ENCODE data around the gene TAF6. TPM values are rescaled to one million over a fixed set of nuclear protein-coding genes. Genes with fewer than 3 reads are reported as not detected.

TAF6 gene
- total RNA-seq, 6 experiments from 2014 or later, result 11.1 to 27.2 (median 15.8) TPM

DNA sequence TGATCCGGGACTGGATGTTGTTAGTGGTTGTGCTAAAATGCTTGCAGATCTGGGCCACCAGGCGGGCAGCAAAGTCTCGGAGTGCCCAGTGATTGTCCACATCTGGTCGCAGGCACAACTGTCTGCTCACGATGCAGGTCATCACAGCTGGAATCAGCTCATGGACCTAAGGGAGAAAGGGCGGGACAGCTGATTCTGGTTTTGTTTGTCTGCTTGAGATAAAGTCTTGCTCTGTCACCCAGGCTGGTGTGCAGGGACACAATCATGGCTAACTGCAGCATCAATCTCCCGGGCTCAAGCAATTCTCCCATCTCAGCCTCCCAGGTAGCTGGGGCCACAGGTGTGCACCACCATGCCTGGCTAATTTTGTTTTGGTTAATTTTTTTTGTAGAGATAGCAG, 8.0 kb downstream of the TAF6 start:
- Histone ChIP-seq H3K36me3 (peaks cover 0 to 29% (median 5%) of the 10 kb centered on the region in 4 donors), H3K9me3 (no peaks in the 10 kb centered on the region), H3K4me1 (no peaks in the 10 kb centered on the region), H3K27ac (no peak overlapping the region), H3K4me3 (no peak overlapping the region), H3K27me3 (no peaks in the 10 kb centered on the region)
- ATAC-seq (no peak), DNase-seq (no peak)
- WGBS (ENCODE audit: insufficient coverage, low coverage, low lambda C conversion rate, missing lambda C conversion rate), result 80% methylated on average over 2 of the region's 7 CpGs
- TF ChIP-seq POLR2A (IDR thresholded peaks at IDR 0.05), result no peak
- TF ChIP-seq, protein P1, sequence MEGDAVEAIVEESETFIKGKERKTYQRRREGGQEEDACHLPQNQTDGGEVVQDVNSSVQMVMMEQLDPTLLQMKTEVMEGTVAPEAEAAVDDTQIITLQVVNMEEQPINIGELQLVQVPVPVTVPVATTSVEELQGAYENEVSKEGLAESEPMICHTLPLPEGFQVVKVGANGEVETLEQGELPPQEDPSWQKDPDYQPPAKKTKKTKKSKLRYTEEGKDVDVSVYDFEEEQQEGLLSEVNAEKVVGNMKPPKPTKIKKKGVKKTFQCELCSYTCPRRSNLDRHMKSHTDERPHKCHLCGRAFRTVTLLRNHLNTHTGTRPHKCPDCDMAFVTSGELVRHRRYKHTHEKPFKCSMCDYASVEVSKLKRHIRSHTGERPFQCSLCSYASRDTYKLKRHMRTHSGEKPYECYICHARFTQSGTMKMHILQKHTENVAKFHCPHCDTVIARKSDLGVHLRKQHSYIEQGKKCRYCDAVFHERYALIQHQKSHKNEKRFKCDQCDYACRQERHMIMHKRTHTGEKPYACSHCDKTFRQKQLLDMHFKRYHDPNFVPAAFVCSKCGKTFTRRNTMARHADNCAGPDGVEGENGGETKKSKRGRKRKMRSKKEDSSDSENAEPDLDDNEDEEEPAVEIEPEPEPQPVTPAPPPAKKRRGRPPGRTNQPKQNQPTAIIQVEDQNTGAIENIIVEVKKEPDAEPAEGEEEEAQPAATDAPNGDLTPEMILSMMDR (IDR thresholded peaks at IDR 0.05), result no peak
- intact Hi-C loops (cut with DNase I), result no loop called here

DNA sequence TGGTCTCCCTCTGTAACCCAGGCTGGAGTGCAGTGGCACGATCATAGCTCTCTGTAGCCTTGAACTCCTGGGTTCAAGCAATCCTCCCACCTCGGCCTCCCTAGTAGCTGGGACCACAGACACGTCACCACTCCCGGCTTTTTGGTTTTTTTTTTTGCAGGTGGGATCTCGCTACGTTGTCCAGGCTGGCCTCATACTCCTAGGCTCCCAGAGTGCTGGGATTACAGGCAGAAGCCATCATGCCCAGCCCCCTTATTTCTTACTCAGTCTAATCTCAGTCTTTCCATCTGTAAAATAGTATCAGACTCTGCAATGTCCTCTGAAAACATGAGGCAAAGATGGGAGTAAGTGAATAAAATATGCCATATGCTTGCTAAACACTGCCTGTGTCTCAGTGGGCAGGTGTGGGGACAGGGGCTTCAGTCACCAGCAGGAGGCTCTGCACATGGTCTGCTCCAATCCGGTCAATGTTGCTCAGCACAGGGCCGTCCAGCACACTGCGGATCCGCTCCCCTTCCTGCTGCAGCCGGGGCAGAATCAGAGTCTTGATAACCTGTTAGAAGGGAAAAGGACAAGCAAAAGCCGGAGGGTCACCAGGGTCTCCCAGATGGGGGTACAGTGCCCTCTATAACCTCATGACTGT, 9.5 kb downstream of the TAF6 start:
- no peak overlapping the region for H3K27ac ChIP-seq
- intact Hi-C loops (cut with DNase I), result no loop called here
- no peak overlapping the region for H3K4me3 ChIP-seq
- H3K9me3 ChIP-seq, result no peaks in the 10 kb centered on the region
- no peaks in the 10 kb centered on the region for H3K4me1 ChIP-seq
- H3K36me3 ChIP-seq, result peaks cover 0 to 29% (median 5%) of the 10 kb centered on the region in 4 donors
- DNase-seq, result no peak
- 83% methylated on average over 6 of the region's 12 CpGs for WGBS (ENCODE audit: insufficient coverage, low coverage, low lambda C conversion rate, missing lambda C conversion rate)
- no peak for ATAC-seq
- H3K27me3 ChIP-seq, result no peaks in the 10 kb centered on the region
- TF ChIP-seq POLR2A (IDR thresholded peaks at IDR 0.05), result no peak
- TF ChIP-seq, protein P1 (IDR thresholded peaks at IDR 0.05), result no peak

DNA sequence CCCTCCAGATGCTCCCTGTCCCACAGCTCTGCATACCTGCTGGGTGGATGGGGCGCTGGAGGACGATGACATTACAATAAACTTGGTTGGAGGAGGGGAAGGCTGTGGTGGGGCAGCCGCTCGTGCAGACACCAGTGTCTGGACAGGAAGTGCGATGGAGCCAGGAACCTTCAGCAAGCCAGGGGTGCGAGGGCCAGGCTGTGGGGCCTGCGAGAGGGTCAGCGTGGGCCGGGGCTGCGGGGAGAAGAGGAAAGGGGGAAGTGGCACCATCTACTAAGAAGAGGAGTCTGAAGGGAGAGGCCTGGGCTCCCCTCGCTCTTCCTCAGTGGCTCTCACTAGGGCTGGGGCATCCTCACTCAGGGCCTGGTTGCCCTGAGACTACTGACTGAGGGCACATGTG, 11.3 kb downstream of the TAF6 start:
- intact Hi-C loops (cut with DNase I), result no loop called here
- Histone ChIP-seq H3K4me1 (no peaks in the 10 kb centered on the region), H3K27ac (no peak overlapping the region), H3K4me3 (no peak overlapping the region), H3K27me3 (no peaks in the 10 kb centered on the region), H3K36me3 (peaks cover 0 to 26% (median 4%) of the 10 kb centered on the region in 4 donors), H3K9me3 (no peaks in the 10 kb centered on the region)
- 63% methylated on average over 6 of the region's 11 CpGs for WGBS (ENCODE audit: insufficient coverage, low coverage, low lambda C conversion rate, missing lambda C conversion rate)
- TF ChIP-seq, protein P1 (IDR thresholded peaks at IDR 0.05), result no peak
- no peak for TF ChIP-seq POLR2A (IDR thresholded peaks at IDR 0.05)
- ATAC-seq, result peak in 2 of 4 donors; percentile 16 to 42
- DNase-seq, result no peak

DNA sequence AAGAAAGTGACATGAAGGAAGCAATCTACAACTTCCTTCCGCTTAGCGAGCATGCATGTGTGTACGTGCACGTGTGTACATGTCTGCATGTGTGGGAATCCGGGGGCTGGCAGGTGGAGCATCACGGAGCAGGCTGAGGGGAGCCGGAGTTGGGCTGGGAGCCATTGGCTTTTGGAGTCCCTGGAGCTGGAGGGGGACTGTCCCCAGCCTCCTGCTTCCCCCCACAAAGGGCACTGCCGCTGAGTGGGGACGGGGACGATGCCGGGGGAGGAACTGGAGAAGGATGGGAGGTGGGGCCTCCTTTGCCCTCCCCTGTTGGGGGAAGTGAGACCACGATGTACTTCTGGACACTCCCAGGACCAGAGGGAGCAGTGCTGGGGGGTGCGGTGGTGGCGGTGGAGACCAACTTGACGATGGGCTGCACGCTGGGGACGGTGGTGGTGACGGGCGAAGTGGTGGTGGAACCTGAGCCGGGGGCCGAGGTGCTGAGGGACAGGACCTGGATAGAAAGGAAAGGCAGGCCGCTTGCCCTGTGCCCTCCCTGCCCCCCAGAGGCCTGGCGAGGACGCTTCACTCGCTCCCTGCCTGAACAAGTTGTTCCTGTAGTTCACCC, 11.9 kb downstream of the TAF6 start:
- WGBS (ENCODE audit: insufficient coverage, low coverage, low lambda C conversion rate, missing lambda C conversion rate), result 87% methylated on average over 13 of the region's 25 CpGs

More for the DNA sequence above, 11.9 kb downstream of the TAF6 start:
- Histone ChIP-seq H3K27ac (no peak overlapping the region), H3K9me3 (no peaks in the 10 kb centered on the region), H3K4me1 (no peaks in the 10 kb centered on the region), H3K36me3 (peaks cover 0 to 26% (median 3%) of the 10 kb centered on the region in 4 donors), H3K4me3 (no peak overlapping the region), H3K27me3 (no peaks in the 10 kb centered on the region)
- no peak for TF ChIP-seq POLR2A (IDR thresholded peaks at IDR 0.05)
- TF ChIP-seq, protein P1 (IDR thresholded peaks at IDR 0.05), result no peak
- ATAC-seq (peak in 2 of 4 donors; percentile 5 to 58), DNase-seq (no peak)
- intact Hi-C loops (cut with DNase I), result no loop called here
